Endothelial cell of umbilical vein (primary cell): ENCODE data around the gene TBC1D9B. TPM values are rescaled to one million over a fixed set of nuclear protein-coding genes. Genes with fewer than 3 reads are reported as not detected.

ENCODE experiments used
- BruUV-seq: library from RNA; stranded (reverse); fragments of 400-500 nt; replicated peaks from 2 replicates; lab custom pipeline; 2021; lab: Mats Ljungman, UMichigan
- CTCF ChIA-PET: fragments of 300-600, 350-600 bp; sonication (Branson Sonifier 250); formaldehyde crosslinking; loops from one replicate; lab custom pipeline; 2021; ENCODE audit warnings: antibody characterized with exemption, inconsistent platforms; lab: Charles Lee
- POLR2A ChIA-PET: fragments of 300-600, 350-600 bp; sonication (Branson Sonifier 250); formaldehyde crosslinking; loops from one replicate; lab custom pipeline; 2021; ENCODE audit warnings: antibody characterized with exemption, inconsistent platforms; lab: Charles Lee
- DNase-seq: peaks from one replicate; pipeline ENCODE4 v3.0.0-alpha.2; 2011; ENCODE audit warnings: low read depth, low spot score
- FAIRE-seq: peaks from 2 replicates; lab custom pipeline; 2011; peaks lifted over from hg19 to GRCh38; lab: Jason Lieb, UNC
- H2AFZ ChIP-seq: 2 replicates; pipeline ENCODE4 v1.6.0; 2012; ENCODE audit warnings: low read depth, low read length, control low read depth, inconsistent platforms
- H3K27ac ChIP-seq: 2 replicates; pipeline ENCODE4 v1.5.1; 2011; ENCODE audit warnings: low read depth, mild to moderate bottlenecking, control low read depth, low read length, moderate library complexity; ENCODE audit not compliant: insufficient read depth
- H3K27me3 ChIP-seq, 2 experiments: 2 replicates each; pipeline versions ENCODE4 v1.6.0 to v1.6.1; 2011; ENCODE audit warnings: low read length in 2 of 2, mixed read lengths in 1 of 2; ENCODE audit not compliant: control insufficient read depth in 2 of 2, insufficient read depth in 2 of 2
- H3K36me3 ChIP-seq, 2 experiments: 2 replicates in 1 of 2; 3 replicates in 1 of 2; pipeline ENCODE4 v1.5.1; 2011; ENCODE audit warnings: low read length in 2 of 2, mild to moderate bottlenecking in 1 of 2, moderate library complexity in 1 of 2; ENCODE audit not compliant: control insufficient read depth in 2 of 2, insufficient read depth in 2 of 2; ENCODE audit errors: extremely low read depth in 1 of 2
- H3K4me1 ChIP-seq: 3 replicates; pipeline ENCODE4 v1.5.1; 2011; ENCODE audit warnings: mild to moderate bottlenecking, low read length; ENCODE audit not compliant: control insufficient read depth, insufficient read depth; ENCODE audit errors: extremely low read depth
- H3K4me2 ChIP-seq: 2 replicates; pipeline ENCODE4 v1.6.1; 2011; ENCODE audit warnings: low read length, control low read depth, mixed read lengths; ENCODE audit not compliant: insufficient read depth
- H3K4me3 ChIP-seq, 3 experiments: fragments of 200-600 bp in 1 of 3; sonication (generic), shearing (Covaris generic) in 1 of 3; replicated peaks in 1 of 3; 2 replicates each; pipeline ENCODE4 v1.5.1; 2011 to 2016; ENCODE audit warnings: control low read depth in 3 of 3, low read length in 3 of 3, mild to moderate bottlenecking in 2 of 3, inconsistent platforms in 1 of 3, low read depth in 1 of 3, moderate library complexity in 1 of 3; ENCODE audit not compliant: insufficient read depth in 1 of 3
- H3K79me2 ChIP-seq: 2 replicates; pipeline ENCODE4 v1.6.0; 2012; ENCODE audit warnings: low read length, inconsistent platforms; ENCODE audit not compliant: control insufficient read depth, insufficient read depth
- H3K9ac ChIP-seq: replicated peaks from 2 replicates; pipeline ENCODE3; 2011; ENCODE audit warnings: low read length, control low read depth; ENCODE audit not compliant: insufficient read depth; ENCODE audit errors: extremely low read depth
- H3K9me1 ChIP-seq: replicated peaks from 3 replicates; pipeline ENCODE4 v1.6.0; 2011; ENCODE audit warnings: mild to moderate bottlenecking, low read length; ENCODE audit not compliant: control insufficient read depth, insufficient read depth; ENCODE audit errors: extremely low read depth
- H3K9me3 ChIP-seq: replicated peaks from 2 replicates; pipeline ENCODE4 v1.5.1; 2012; ENCODE audit warnings: low read length, inconsistent platforms; ENCODE audit not compliant: control insufficient read depth, insufficient read depth
- H4K20me1 ChIP-seq: replicated peaks from 2 replicates; pipeline ENCODE3; 2011; ENCODE audit warnings: mild to moderate bottlenecking, low read length; ENCODE audit not compliant: control insufficient read depth, insufficient read depth; ENCODE audit errors: extremely low read depth
- CTCF ChIP-seq, 2 donors: IDR thresholded peaks; 1 replicate in 1 of 2; 2 replicates in 1 of 2; pipeline ENCODE4 v1.5.1; 2011; ENCODE audit warnings: low read length in 2 of 2, mild to moderate bottlenecking in 2 of 2, moderate library complexity in 2 of 2, control low read depth in 1 of 2, inconsistent platforms in 1 of 2, low read depth in 1 of 2; ENCODE audit not compliant: insufficient read depth in 1 of 2; ENCODE audit errors: extremely low read depth in 1 of 2
- EZH2 ChIP-seq: IDR thresholded peaks from 2 replicates; pipeline ENCODE4 v1.6.1; 2012; ENCODE audit warnings: borderline replicate concordance, low read depth, mild to moderate bottlenecking, moderate library complexity, low read length, inconsistent platforms; ENCODE audit not compliant: severe bottlenecking
- FOS ChIP-seq: IDR thresholded peaks from 2 replicates; pipeline ENCODE4 v1.6.1; 2011; ENCODE audit warnings: mild to moderate bottlenecking, low read length, moderate library complexity, borderline replicate concordance; ENCODE audit not compliant: insufficient read depth
- GATA2 ChIP-seq: IDR thresholded peaks from 2 replicates; pipeline ENCODE4 v1.7.0; 2011; ENCODE audit warnings: low read depth, mild to moderate bottlenecking, moderate library complexity, mixed read lengths, low read length; ENCODE audit not compliant: insufficient read length, insufficient read depth
- JUN ChIP-seq: IDR thresholded peaks from 2 replicates; pipeline ENCODE4 v1.6.1; 2011; ENCODE audit warnings: borderline replicate concordance, low read depth; ENCODE audit not compliant: insufficient read length, insufficient read depth
- MAX ChIP-seq: IDR thresholded peaks from 2 replicates; pipeline ENCODE4 v1.6.1; 2011; ENCODE audit not compliant: insufficient read depth, insufficient read length
- MYC ChIP-seq: IDR thresholded peaks from one replicate; pipeline ENCODE4 v1.6.1; 2011; ENCODE audit warnings: mild to moderate bottlenecking, low read depth, low read length
- POLR2A ChIP-seq: IDR thresholded peaks from 2 replicates; pipeline ENCODE4 v1.6.1; 2012; ENCODE audit warnings: low read depth, mild to moderate bottlenecking, control low read depth, low read length
- POLR2AphosphoS5 ChIP-seq: IDR thresholded peaks from 2 replicates; pipeline ENCODE4 v1.6.1; 2012; ENCODE audit warnings: low read depth, mild to moderate bottlenecking, control low read depth, low read length, moderate library complexity; ENCODE audit not compliant: insufficient read depth
- dilution Hi-C: fragments of 300-500 bp; cut with MboI; formaldehyde crosslinking; loops from one replicate; pipeline ENCODE4 v1.15.0; 2019; ENCODE audit warnings: low sequenced_read_pairs; ENCODE audit not compliant: extremely low pct_ligation_motif_present
- intact Hi-C: fragments of 100-400 bp; cut with micrococcal nuclease; formaldehyde crosslinking; loops from one replicate; pipeline ENCODE4 v1.10.0; 2022
- polyA plus RNA-seq, 4 experiments: library from polyadenylated mRNA; depleted of rRNA in 3 of 4; stranded (reverse) in 3 of 4; unstranded in 1 of 4; fragments of >200 nt; gene quantifications; 2 replicates each; pipeline versions ENCODE4 v1.2.1 to v1.2.3, GENCODE V29; 2011 to 2012; ENCODE audit warnings: missing spikeins in 1 of 4
- total RNA-seq: library from RNA; stranded (reverse); gene quantifications from 2 replicates; pipeline ENCODE4 v1.2.3, GENCODE V29; 2021

The TBC1D9B gene
- total and polyA plus RNA-seq, 2 donors (not counting 3 experiments of a cell fraction or from before 2014, with no cell fraction given), result 82.8 to 150 TPM

DNA sequence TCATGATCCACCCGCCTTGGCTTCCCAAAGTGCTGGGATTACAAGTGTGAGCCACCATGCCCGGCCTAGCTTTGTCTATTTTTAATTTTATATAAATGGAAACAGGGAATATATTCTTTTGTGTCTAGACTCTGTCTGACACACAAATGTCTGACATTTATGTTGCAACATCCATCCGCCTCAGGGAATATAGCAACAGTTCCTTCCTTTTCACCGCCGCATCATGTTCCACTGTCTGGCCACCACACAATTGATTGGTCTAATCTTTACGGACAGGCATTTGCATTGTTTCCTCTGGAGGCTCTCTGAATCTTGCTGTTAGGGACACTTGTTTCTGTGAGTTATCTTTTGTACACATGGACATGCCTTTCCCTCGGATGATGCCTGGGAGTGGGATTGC lies 20.1 kb upstream of the TBC1D9B start:
- no TSS peak for BruUV-seq
- POLR2A ChIA-PET, result no interaction called here
- no peak overlapping the region for H3K4me2 ChIP-seq
- CTCF ChIA-PET, result interaction anchor here (0.6 kb wide), 1 partner anchor 162 kb away, joined by 4 read pairs; no protein-coding TSS in a partner anchor
- H3K4me3 ChIP-seq, result no peak overlapping the region
- no peaks in the 10 kb centered on the region for H3K36me3 ChIP-seq
- intact Hi-C loops, result no loop called here
- H3K9me1 ChIP-seq, result no peaks in the 10 kb centered on the region
- H2AFZ ChIP-seq, result no peak overlapping the region
- dilution Hi-C loops, result no loop called here
- no peak for FAIRE-seq
- H3K27ac ChIP-seq, result no peak overlapping the region
- H3K27me3 ChIP-seq, result no peaks in the 10 kb centered on the region
- no peak for TF ChIP-seq GATA2
- no peak for TF ChIP-seq POLR2AphosphoS5
- no peak for TF ChIP-seq FOS
- TF ChIP-seq EZH2, result no peak
- TF ChIP-seq MYC, result no peak
- TF ChIP-seq POLR2A, result no peak
- no peak for TF ChIP-seq JUN
- no peak for TF ChIP-seq MAX
- TF ChIP-seq CTCF (IDR thresholded peaks at IDR 0.05; ENCODE audit: extremely low read depth in 1 of 2, insufficient read depth in 1 of 2, low read depth in 1 of 2, low read length in 2 of 2), result no peak
- no peak for DNase-seq
- no peak overlapping the region for H3K9ac ChIP-seq
- no peaks in the 10 kb centered on the region for H3K9me3 ChIP-seq
- H3K4me1 ChIP-seq, result no peaks in the 10 kb centered on the region
- H3K79me2 ChIP-seq, result no peaks in the 10 kb centered on the region
- H4K20me1 ChIP-seq, result no peaks in the 10 kb centered on the region
